Measurements from ENCODE around the gene CLN6.

GRCh38 chr15:68234060-68234459, 4.5 kb upstream of the CLN6 start:
- TF ChIP-seq CTCF (IDR thresholded peaks at IDR 0.05) = no peak
- TF ChIP-seq POLR2A (IDR thresholded peaks at IDR 0.05) = no peak
